ENCODE data around the gene PALLD.
"Not testable (repeated sequence)": the region's sequence is repeated elsewhere in the genome, so short reads cannot be mapped to it uniquely, and the experiment has no call there.

Gene PALLD

DNA sequence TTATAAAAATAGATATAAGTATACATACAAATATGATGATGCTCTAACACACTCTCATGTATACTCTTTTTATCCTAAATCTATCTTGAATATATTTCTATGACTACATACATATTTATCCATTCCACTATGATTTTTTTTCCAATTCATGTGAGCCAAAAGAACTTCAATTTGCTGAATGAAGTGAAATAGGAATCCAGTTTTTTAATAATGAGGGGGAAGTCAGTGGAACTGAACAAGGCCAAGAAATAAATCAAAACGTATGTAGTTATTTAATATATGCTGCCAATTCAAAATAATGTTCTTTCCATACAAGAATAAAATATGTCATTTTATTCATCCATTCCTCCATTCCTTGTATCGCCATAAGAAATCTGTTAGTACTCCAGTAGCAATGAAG is 6.1 kb upstream of the PALLD start:
- in situ Hi-C loops (cut with MboI; ENCODE audit: low sequenced_read_pairs): no loop called here

DNA sequence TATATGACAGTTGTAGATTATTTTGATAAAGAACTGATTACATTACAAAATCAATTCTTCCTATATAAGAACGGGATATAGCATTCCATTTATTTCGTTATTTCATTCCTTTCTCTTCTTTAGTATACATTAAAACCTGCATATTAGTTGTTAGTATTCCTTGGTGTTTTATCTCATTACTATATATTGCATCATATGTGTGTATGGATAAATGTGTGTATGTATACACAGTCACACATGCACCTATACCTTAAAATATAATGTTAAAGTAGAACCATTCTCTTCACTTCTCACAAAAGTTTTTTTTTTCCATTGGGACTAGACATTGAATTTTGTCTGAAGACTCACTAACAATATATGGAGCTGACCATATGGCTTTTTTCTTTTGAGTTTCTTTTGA is 5.3 kb upstream of the PALLD start:
- in situ Hi-C loops (cut with MboI; ENCODE audit: low sequenced_read_pairs): no loop called here

DNA sequence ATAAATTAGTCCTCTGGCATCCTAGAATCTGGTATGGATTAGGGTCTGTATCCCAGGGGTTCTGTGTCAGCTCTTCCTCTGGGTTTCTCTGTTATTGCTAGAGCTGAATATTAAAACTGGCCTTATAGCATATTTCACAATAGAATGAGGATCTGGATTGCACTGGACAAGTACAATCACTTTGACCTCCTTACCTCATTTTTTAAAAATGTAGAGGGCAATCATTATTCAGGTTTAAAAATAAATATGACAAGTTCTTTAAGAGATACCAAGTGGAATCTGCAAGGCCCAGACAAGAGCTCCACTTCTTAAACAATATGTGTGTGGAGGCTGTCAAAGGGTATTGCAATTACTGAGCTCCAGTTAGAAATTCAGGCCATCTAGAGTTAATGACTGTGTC is 1.4 kb downstream of the PALLD start:
- in situ Hi-C loops (cut with MboI; ENCODE audit: low sequenced_read_pairs): no loop called here

DNA sequence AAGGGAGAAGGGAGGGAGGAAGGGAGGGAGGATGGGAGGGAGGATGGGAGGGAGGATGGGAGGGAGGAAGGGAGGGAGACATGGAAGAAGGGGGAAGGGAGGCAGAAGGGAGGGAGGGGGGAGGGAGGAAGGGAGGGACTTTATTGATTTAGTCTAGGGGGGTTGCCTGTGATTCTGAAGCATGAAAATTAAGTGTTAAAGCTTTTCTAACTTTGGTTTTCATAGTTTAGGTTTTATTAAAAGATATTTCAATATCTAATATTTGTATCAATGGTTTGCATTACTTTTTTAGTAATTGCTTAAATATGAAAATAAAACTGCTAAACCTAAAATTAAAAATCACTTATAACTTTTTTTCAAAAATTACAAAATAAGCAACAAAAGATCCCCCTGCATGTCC is 2.4 kb downstream of the PALLD start:
- in situ Hi-C loops (cut with MboI; ENCODE audit: low sequenced_read_pairs): no loop called here

DNA sequence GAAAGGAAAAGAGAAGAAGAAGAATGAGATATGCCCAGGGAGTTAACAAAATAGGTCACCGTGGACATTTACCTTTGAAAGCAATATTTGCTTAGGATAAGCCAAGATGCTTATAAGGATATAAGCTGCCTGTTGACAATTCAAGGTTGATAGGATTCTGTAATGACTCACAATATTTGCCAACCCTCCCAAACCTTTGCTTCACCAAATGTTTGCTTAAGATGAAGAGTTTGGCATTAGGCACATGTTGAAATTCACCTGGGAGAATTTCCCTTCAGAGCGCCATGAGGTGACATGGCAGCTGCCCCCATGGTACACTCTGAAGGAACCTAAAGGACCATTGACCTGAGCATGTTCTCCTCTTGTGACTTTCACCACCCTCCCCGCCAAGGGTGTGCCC is 4.6 kb downstream of the PALLD start:
- in situ Hi-C loops (cut with MboI; ENCODE audit: low sequenced_read_pairs): no loop called here

DNA sequence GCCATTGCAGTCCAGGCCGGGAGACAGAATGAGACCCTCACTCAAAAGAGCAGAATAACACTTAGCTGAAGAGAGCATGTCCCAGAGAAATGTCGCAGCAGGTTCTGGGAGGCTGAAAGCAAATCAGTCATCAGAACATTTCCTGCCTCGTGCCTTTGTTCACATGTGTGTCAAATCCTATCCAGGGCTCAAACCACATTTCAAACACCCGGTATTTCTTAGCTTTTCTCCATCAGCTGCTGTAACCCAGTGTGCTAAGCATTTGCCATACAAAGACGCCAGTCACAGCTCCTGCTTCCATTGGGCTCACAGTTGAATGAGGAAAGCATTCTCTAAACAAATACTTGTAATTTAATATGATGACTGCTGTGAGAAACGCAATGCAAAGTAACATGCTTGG is 6.0 kb downstream of the PALLD start:
- in situ Hi-C loops (cut with MboI; ENCODE audit: low sequenced_read_pairs): no loop called here

DNA sequence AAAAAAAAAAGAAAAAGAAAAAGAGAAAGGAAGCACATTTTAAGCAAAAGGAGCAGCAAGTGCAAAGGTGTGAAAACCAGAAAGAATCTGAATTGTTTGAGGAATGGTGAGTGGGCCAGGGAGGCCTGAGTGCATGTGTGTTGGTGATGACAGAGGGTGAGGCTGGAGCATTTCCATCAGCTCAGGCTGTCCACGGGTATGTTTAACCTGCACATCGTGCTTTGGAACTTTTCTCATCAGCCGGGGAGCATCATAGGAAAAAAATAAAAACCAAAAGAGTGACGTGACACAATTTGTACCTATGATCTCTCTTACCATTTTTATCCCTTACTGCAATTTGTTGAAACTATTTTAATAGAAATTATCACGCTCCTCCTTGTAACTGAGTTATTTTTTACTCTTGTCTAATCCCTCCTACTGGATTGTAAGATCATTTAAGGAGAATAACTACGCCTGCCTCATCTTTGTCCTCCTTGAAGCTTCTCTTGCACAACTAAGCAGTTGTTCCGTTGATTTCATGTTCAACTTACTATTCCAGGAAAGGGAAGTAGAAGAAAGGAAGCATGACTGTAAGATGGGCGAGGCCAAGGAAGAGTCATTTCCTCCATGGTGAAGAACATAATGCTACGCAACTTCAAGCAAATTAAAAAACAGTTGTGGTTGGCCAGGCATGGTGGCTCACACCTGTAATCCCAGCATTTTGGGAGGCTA is 7.0 kb downstream of the PALLD start:
- in situ Hi-C loops (cut with MboI; ENCODE audit: low sequenced_read_pairs): no loop called here

DNA sequence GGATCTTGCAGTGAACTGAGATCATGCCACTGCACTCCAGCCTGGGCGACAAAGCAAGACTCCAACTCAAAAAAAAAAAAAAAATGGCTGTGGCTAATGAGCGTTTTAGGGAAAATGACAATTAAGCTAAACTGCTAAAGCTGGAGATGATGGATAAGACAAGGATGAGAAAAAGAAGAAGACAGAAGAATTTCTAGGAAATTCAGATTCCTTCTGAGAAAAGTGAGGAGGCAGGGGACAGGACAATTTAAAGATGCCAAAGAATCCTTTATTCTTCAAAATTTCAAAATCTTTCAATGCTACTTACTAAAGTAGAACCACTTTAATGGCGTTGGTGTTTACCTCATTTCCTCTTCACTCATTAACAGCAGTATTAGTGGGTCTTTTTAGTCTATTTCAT is 7.7 kb downstream of the PALLD start:
- in situ Hi-C loops (cut with MboI; ENCODE audit: low sequenced_read_pairs): no loop called here

DNA sequence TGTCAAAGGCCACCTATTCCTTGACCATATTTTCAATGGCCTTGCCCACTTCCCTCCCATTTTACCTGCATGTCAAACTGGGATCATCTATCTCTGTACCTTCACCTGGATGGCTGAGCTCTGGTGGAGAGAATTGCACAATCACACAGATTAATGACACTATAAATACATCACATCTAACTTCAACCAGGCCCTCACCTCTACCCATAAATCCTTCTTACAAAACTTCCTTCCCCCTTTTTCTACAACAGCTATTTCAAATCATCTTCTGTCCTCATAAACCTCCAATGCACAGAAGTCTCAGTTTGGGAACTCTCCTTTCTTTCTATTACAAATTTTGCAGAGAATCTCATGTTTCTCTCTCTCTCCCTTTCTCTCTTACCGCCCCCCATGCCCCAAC is 9.2 kb downstream of the PALLD start:
- in situ Hi-C loops (cut with MboI; ENCODE audit: low sequenced_read_pairs): no loop called here

DNA sequence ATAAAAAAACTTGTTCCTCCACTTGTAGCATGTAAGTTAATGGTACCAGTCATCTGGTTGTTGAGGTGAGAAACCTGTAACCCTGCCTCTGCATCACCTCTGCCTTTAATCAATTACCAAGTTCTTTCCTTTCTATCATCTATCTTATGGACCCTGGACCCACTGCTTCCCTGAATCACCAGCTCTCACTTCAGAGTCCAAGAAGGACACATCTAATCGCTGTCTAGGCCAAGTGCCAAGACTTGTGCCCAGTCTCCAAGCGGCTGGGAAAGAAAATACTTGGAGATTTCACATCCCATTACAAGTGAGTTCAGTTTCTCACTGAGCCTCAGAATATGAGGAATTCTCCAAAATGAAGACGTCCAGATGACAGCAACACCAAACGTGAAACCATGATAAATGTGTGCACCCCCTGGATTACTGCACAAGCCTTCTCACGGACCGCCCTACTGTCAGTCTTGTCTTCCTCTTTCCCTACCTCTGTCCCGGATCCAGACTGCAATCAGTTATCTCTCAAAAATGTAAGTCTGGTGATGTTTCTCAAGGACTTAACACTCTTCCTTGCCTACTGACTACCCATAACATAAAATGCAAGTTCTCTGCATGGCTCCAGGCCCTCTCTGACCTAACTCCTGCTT is 10.4 kb downstream of the PALLD start:
- in situ Hi-C loops (cut with MboI; ENCODE audit: low sequenced_read_pairs): no loop called here

DNA sequence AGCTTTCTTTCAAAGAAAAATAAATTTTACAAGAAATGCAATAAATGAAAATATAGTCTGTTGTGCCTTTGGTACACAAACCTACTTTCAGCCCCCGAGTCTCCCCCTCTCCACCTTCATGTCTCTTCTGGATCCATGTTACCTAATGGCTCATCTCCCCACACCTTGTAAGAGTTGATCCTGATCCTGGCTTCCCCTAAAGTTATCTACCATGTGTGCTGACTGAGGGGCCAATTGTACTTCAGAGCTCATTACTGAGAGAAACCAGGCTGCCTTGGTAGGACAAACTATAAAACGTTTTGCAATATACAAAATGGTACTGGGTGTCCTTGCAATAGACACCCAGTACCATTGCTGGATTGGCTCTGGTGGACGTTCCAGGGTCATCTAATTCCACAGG is 11.8 kb downstream of the PALLD start:
- in situ Hi-C loops (cut with MboI; ENCODE audit: low sequenced_read_pairs): no loop called here

DNA sequence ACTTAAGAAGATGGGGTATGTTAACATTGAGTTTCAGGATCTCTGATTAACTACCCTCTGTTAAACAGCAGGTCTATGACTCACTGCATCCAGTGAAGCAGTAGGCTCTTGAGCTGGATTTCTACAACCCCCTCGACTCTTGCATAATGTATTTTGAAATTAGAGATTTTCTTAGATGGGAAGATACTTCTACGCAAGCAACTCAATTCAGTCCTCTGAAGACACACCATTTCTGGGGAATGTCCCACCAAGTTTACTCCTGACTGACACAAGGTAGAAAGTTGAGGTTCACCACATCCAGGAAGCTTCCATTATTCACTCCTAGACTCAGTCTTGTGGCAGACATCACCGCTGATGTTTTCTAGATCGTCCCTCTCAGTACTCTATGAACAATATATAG is 12.9 kb downstream of the PALLD start:
- in situ Hi-C loops (cut with MboI; ENCODE audit: low sequenced_read_pairs): no loop called here

DNA sequence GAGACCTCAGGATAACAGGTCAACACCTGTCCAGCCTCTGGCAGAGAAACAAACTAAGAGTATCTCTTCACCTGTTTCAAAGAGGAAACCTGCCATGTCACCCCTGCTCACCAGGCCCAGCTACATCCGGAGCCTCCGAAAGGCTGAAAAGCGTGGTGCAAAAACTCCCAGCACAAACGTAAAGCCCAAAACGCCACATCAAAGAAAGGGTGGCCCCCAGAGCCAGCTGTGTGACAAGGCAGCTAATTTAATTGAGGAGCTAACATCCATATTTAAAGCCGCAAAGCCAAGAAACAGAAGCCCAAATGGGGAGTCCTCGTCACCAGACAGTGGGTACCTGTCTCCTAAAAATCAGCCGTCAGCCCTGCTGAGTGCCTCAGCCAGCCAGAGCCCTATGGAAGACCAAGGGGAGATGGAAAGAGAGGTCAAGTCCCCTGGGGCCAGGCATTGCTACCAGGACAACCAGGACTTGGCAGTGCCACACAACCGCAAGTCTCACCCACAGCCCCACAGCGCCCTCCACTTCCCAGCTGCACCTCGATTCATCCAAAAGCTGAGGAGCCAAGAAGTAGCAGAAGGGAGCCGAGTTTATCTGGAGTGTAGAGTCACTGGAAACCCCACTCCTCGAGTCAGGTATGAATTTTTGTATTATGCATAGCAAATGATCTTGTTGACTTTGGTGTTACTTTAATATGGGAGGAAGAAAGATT is 15.1 kb downstream of the PALLD start:
- in situ Hi-C loops (cut with MboI; ENCODE audit: low sequenced_read_pairs): no loop called here

DNA sequence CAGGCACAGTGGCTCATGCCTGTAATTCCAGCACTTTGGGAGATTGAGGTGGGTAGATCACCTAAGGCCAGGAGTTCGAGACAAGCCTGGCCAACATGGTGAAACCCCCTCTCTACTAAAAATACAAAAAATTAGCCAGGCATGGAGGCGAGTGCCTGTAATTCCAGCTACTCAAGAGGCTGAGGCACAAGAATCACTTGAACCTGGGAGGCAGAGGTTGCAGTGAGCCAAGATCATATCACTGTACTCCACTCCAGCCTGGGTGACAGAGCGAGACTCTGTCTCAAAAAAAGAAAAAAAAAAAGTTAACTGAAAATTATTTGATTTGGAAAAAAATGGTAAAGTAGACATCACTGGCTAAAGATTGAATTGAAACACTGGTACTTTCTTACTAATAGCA is 17.0 kb downstream of the PALLD start:
- in situ Hi-C loops (cut with MboI; ENCODE audit: low sequenced_read_pairs): not testable (repeated sequence)

DNA sequence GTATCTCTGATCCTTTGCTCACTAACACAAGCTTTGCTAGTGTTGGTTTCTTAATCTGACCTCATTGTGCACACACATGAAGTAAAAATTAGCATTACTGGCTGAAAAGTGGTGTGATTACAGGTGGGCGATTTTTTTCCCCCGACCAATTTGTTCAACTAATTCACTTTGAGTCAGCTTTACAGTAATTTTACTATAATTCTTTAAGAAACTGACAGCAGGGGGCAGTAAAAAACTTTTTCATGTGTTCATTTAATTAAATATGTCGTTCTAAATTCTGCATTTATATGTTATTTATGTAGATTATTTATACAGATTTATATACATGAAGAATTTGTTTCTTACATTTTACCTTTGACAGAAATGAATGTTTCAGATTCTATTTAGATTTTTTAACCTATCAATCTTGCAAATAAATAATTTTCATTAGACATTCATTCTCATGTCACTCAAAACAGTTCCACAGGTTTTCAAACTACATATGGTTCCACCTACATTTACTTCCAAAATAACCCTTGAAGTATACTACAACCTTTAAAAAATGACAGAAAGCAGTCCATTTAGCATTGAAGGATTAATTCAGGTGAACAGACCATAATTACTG is 17.5 kb downstream of the PALLD start:
- in situ Hi-C loops (cut with MboI; ENCODE audit: low sequenced_read_pairs): no loop called here

DNA sequence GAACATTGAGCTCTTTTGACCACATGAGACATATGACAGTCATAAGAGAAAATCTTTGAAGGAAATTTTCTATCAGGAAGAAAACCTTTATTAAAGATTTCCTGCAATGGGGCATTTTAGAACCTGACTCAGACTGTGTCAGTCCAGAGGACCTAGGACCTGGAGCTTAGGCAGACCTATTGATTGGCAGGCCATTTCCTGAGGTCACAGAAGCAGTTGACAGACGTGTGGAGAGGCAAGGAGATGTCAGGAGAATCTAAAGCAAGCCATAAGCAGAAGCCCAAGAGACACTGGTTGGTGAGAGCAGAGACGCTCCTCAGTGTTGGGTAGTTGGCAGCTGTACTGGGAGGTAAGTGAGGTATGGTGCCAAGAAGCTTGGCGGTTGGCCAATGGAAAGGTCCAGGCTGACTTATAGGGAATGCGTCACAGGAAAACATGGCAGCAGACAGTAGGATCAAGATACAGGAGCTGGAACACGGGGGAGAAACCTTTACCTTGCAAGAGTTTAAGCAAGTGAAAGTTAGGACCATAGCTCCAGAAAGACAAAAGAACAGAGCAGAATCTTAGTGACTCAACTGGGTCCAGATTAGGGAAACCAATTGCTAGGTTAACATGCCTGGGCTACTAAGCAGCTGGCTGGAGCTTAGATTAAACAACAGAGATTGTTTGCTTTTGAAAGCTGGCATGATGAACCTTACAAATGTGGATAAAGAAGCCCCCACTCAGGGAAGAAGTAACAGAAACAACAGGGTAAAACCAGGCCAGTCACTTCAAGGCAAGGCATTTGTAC is 18.6 kb downstream of the PALLD start:
- in situ Hi-C loops (cut with MboI; ENCODE audit: low sequenced_read_pairs): no loop called here

DNA sequence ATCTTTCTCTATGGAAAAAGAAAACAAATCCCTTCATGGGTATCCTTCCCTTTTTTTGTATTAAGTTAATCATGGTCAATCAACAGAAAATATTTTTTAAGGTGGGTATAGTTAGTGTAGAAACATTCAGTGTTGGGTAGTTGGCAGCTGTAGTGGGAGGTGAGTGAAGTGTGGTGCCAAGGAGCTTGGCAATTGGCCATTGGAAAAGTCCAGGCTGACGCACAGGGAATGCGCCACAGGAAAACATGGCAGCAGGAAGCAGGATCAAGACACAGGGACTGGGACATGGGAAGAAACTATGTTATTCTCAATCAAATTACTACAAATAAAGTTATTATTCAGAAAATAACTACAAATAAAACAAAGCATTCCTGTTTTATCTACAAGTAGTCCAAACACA is 20.0 kb downstream of the PALLD start:
- in situ Hi-C loops (cut with MboI; ENCODE audit: low sequenced_read_pairs): no loop called here

DNA sequence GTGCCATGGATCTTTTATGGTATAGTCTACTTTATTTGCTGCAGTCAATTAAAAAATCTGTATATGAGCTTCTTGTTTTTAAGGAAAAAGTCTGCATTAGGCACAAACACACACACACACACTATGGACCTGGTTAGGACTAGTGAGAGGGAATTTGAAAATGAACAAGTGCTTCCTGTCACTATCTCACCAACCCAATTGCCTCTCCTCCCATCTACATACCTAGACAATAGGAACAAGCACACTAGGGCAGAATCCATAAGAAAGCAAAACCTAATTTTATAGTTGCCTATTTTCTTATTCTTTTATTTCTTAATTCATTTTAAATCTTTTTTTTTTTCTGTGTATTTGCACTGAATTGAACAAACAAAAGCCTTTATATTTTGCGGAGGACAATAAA is 22.7 kb downstream of the PALLD start:
- in situ Hi-C loops (cut with MboI; ENCODE audit: low sequenced_read_pairs): no loop called here

DNA sequence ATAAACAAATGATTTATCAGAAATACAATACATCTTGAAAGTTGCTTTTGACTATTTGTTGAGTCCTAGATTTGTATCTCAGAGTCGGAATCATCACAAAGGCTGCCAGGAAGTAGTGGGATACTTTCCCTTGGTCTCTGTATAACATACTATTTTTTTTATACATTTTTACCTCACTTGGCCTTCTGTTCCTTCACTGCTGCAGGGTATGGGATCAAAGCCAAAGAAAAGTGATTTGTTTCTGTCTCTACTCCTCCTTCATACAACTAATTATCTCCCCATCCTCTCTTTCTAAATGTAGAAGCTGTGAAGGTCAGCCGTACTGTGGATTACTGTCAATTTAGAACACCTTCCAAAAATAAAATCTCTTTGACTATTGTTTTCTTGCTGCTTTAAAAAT is 24.9 kb downstream of the PALLD start:
- in situ Hi-C loops (cut with MboI; ENCODE audit: low sequenced_read_pairs): no loop called here

DNA sequence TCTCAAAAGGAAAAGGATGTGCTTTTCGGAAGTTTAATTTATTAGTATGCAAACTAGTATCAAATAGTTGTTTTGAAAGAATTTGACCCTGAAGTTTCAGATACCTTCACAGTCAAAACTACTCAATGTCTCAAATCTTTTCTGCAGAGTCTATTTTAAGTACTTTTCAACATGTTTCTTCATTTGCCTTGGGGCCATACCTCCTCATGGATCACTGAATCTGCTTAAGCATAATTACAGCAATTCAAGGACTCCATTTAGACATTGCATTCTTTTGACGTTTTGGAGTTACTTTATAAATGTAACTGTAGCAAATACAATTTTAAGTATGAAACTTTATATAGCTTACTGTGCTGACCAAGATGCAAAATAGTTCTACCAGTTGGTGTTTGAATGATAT is 25.5 kb downstream of the PALLD start:
- in situ Hi-C loops (cut with MboI; ENCODE audit: low sequenced_read_pairs): no loop called here

DNA sequence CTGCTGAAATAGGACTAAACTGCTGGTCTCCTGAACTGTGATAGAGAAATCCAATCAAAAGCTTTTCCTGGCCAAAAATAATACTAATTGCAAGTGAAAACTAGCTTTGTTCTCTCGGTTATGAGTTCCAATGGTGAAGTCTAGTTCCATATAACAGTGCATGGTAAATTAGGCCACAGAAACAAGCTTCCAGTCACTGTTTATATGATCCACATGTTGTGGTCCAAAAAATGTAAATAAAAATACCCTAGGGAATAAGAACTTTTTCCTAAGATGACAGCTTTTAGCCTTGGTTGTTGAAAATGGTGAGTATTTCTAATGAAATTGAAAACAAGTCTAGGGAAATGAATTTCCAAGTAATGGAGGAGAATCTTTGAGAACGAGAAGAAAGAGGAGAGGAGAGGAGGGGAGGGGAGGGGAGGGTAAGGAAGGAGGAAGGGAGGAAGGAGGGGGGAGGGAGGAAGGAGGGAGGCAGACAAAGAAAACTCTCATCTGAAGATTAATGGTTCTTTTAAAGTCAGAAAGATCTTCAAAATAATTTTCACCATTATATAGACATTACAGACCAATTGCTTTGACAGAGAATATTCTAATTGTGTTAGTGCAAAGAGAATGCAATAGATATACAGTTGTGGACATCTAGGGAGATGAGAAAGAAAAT is 26.1 kb downstream of the PALLD start:
- in situ Hi-C loops (cut with MboI; ENCODE audit: low sequenced_read_pairs): no loop called here

All from HL-60/S4 treated with phorbol 12-myristate 13-acetate at 8.2 ng/mL for 4 days and 3 days (cell line).